Myocyte (in vitro differentiated cells): ENCODE results near the gene EFCAB13. TPM values are rescaled to one million over a fixed set of nuclear protein-coding genes. Genes with fewer than 3 reads are reported as not detected.

Experiments used
- DNase-seq: peaks from one replicate; pipeline ENCODE4 v3.0.0-alpha.2; 2012; ENCODE audit warnings: low read depth
- total RNA-seq: library from RNA; depleted of rRNA; stranded (reverse); fragments of >200 nt; gene quantifications from 2 replicates; pipeline ENCODE4 v1.2.3, GENCODE V29; 2014

The EFCAB13 gene
- total RNA-seq, 1 donor from 2014 or later = 3.4 TPM

- DNase-seq = no peak
Observed at GRCh38 chr17:47295037-47295873, 28.5 kb upstream of the EFCAB13 start.

DNA sequence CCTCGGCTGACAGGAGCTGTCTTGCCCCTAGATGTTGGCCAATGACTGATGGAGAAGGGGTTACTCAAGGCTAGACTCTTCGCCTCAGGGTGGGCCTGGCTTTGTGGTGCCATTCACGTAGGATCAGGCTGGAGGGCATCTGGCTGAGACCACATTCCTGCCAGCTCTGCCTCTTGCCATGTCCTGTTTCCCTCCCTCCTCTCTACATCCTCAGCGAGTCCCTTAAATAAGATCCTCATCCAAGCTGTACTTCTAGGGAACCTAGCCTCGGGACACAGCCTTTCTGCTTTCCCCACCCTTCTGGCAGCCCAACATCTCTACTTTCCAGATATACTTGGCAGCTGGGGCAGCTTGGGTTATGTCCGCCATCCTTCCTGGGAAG lies 27.9 kb upstream of the EFCAB13 start:
- no peak for DNase-seq

DNA sequence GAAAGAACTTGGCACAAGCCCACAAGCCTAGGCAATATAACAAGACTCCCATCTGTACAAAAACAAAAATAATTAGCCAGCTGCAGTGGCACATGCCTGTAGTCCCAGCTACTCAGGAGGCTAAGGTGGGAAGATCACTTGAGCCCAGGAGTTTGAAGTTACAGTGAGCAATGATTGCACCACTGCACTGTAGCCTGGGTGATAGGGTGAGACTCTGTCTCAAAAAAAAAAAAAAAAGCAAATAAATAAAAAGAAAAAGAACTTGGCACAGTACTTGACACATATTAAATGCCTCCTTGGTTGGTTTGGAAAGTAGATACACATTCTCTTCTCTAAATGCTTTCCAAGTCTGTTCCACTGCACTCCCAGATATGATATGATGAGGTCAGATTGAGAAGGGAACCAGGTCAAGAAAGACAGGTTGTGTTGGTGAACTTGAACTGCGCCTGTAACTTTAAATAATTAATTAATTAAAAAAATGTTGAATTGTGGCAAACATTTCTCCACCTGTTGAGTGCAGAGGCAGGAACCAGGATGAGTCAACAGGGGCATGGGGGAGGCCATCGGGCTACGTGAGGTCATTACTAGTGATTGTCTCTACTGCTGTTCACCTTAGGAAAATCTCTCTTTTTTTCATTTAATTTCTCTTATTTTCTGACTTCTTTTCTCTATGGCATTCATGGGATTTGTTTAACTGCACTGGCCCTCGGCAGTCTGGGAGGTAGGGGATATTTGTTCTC lies 25.9 kb upstream of the EFCAB13 start:
- no peak for DNase-seq

DNA sequence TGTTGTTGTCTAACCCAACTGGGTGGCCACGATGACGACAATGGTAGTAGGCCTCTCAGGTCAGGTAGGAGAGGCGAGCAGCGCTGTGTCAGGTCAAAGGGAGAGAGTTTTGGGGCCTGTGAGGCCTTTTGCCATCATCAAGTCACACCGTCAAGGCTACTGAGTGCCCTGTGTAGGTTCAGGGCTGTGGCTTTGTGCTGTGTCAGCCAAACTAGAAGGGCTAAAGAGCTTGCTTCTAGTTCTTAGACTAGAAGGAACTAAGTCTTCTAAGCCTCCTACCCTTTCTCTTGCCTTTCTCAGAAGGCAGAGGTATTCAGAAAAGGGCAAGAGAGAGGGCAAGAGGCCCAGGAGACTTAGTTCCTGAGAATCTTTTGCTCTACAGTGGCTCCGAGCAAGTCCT lies 25.0 kb upstream of the EFCAB13 start:
- DNase-seq = no peak

- no peak for DNase-seq
Observed at GRCh38 chr17:47299239-47299910, 24.4 kb upstream of the EFCAB13 start.

GRCh38 chr17:47300718-47301117 lies 23.0 kb upstream of the EFCAB13 start:
- no peak for DNase-seq

GRCh38 chr17:47301161-47301560 lies 22.6 kb upstream of the EFCAB13 start:
- no peak for DNase-seq

DNA sequence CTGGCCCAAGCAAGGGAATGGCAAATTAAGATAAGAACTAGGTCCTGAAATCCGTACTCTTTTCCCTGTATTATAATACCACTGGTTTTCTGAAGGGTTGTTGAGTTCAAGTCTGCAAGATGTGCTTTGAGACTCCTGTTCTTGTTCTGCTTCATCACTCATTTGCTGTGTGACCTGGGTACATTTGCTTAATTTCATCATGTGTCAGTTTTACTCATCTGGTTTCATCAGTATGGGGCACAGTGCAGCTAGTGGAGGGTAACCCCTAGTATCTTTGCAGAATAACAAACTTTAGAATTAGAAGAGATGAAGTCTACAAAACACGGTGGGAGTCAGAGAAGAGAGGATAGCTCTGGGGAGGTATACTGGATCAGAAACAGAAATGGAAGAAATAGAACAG lies 21.9 kb upstream of the EFCAB13 start:
- DNase-seq = no peak

- DNase-seq = no peak
Observed at GRCh38 chr17:47304186-47304585, 19.6 kb upstream of the EFCAB13 start.

DNA sequence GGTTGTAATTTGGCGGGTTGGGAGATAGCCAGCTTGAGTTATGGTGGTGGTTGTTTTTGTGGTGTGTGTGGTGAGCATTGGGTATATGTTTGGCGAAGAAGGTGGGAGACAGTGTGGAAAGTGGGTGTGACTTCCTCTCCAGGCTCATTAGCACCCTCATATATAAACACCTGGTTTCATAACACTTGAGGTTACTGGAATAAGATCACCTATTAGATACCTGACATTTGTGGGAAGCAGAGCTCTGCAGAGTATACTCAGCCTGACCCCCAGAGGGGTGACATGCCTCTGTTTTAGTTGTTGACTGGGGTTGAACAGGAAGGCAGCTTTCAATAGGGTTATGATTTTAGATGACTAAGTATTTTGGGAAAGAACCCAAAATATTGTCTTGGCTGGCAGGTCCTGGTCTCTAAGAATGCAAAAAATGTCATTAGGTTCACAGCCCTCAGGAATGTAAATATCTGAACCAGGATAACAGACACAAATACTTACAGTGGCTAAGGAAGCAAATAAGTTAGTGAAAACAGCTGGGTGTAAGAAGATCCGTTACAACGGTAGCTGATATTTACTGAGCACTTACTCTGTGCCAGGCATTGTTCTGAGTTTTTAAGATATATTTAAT lies 18.3 kb upstream of the EFCAB13 start:
- DNase-seq = peak; percentile 78

GRCh38 chr17:47310186-47310733 lies 13.5 kb upstream of the EFCAB13 start:
- no peak for DNase-seq

- DNase-seq = no peak
Observed at GRCh38 chr17:47311420-47311819, 12.3 kb upstream of the EFCAB13 start.

GRCh38 chr17:47315451-47316266 lies 8.1 kb upstream of the EFCAB13 start:
- peak; percentile 66 for DNase-seq

- no peak for DNase-seq
Observed at GRCh38 chr17:47316311-47316710, 7.4 kb upstream of the EFCAB13 start.

DNA sequence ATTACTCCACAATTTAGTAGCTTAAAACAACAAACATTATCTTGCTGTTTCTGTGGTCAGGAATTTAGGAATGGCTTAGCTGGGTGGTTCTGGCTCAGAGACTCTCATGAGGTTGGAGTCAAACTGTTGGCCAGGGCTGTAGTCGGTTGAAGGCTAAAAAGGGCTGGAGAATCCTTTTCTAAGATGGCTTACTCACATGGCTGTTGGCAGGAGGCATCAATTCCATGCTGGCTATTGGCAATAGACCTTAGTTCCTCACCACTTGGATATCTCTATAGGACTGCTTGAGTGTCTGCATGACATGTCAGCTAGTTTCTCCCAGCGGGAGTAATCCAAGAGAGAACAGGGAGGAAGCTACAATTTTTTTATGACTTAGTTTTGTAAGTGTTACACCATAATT lies 6.6 kb upstream of the EFCAB13 start:
- no peak for DNase-seq

DNA sequence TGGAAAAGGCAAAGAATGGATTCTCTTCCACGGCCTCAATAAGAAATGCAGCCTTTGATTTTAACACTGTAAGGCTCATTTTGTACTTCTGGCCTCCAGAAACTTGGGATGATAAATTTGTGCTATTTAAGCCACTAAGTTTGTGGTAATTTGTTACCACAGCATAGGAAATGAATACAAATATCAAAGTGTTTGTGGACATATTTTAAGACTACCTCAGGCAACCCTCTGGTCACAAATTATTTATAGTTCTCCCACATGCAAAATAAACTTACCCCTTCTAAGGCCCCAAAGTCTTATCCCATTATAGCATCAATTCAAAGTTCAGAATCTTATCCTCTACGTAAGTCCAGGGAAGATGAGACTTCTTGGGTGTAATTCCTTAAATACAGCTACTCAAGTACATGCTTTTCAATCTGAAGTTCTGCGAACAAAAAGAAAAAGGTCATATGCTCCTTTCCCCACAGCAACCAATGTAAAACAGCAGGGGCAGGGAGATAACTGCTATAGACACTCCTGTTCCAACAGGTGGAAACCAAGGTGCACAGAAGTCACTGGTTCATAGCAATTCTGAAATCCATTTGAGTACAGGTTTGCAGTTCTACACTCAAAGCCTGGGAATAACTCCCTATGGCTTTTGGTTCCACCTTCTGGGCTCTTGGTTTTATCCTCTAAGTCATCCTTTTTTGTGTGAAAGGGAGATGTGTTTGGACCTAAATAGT lies 5.4 kb upstream of the EFCAB13 start:
- DNase-seq = no peak

DNA sequence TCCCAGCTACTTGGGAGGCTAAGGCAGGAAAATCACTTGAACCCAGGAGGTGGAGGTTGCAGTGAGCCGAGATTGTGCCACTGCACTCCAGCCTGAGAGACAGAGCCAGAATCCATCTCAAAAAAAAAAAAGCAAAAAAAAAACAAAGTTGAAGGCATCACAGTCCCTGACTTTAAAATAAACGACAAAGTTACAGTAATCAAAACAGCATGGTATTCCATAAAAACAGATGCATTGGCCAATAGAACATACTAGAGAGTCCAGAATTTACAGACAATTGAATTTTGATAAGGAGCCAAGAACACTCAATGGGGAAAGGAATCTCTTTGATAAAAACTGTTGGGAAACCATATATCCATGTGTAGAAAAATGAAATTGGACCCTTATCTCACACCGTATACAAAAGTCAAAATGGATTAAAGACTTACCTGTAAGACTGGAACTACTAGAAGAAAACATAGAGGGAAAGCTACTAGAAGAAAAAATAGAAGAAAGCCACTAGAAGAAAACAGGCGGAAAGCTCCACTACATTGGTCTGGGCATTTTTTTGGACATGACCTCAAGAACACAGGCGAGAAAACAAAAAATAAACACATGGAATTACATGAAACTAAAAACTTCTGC lies 2.8 kb upstream of the EFCAB13 start:
- DNase-seq = no peak

- DNase-seq = peak; percentile 68
Observed at GRCh38 chr17:47324224-47325020, 667 bp downstream of the EFCAB13 start.
